Measurements from ENCODE around the gene DUSP12. TPM values are rescaled to one million over a fixed set of nuclear protein-coding genes. Genes with fewer than 3 reads are reported as not detected.

The DUSP12 gene
- total and polyA plus RNA-seq, 9 of the 15 experiments (the other 6 are each of a cell fraction or from before 2014, with no cell fraction given): 10.4 to 81.4 (median 43.6) TPM

DNA sequence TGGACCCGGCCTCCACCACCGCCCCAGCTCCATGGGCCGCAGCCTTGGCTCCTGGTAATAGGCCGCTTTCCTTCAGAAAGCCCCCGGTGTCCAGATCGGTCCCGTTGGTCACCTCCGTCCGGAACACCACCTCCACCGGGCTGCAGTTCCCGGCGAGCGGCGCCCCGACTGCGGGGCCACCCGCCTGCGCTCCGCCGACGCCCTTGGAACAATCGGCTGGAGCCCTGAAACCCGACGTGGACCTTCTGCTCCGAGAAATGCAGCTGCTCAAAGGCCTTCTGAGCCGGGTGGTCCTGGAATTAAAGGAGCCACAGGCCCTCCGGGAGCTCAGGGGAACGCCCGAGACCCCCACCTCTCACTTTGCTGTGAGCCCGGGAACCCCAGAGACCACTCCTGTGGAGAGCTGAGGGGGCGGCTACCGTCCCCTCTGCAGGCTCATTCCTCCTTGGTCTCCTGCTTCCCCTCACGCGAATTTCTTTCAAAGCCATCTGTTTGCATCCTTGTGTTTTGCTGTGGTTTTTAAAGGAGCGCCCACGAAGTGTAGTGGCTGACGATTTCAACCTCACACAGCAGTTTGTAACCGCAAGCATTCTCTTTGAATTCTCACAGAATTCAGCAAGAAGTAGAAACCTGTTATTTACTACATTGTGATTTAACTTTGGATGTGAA is 22.2 kb upstream of the DUSP12 start (continued):
- TF ChIP-seq CREBBP (IDR thresholded peaks at IDR 0.05; ENCODE audit: low read depth, low read length) (no peak), BRD9 (IDR thresholded peaks at IDR 0.05; ENCODE audit: low read depth, partially characterized antibody) (peak; percentile 37), TAL1 (IDR thresholded peaks at IDR 0.05) (no peak), NCOA1 (IDR thresholded peaks at IDR 0.05; ENCODE audit: low read depth) (no peak), KAT7 (CRISPR knock-in tag; IDR thresholded peaks at IDR 0.05; ENCODE audit: borderline replicate concordance) (peak; percentile 2; the same call in 1 of the 2 replicates), POLR2AphosphoS5 (IDR thresholded peaks at IDR 0.05; ENCODE audit: control insufficient read depth, insufficient read depth, low read depth, low read length) (no peak), ZNF282 (CRISPR knock-in tag; IDR thresholded peaks at IDR 0.05) (no peak), SMARCC2 (IDR thresholded peaks at IDR 0.05; ENCODE audit: low read depth) (peak; percentile 53; the same call in 1 of the 2 replicates), ATF1 (CRISPR knock-in tag; IDR thresholded peaks at IDR 0.05) (no peak), ATF1 (tag; IDR thresholded peaks at IDR 0.05) (no peak), STAT5B (CRISPR knock-in tag; IDR thresholded peaks at IDR 0.05) (no peak), HDAC1 (IDR thresholded peaks at IDR 0.05) (no peak; a peak in 1 of 4 replicates), SP2 (IDR thresholded peaks at IDR 0.05; ENCODE audit: extremely low read depth, low read depth, low read length, poor library complexity, severe bottlenecking) (no peak), ZNF830 (CRISPR knock-in tag; IDR thresholded peaks at IDR 0.05) (0 out of 2 replicates have a peak, but pooled peaks have one; percentile 56), HDAC2 (IDR thresholded peaks at IDR 0.05) (0 out of 2 replicates have a peak, but pooled peaks have one; percentile 12), FOSL1 (tag; conservative IDR thresholded peaks at IDR 0.05) (peak; percentile 31; the same call in 1 of the 2 replicates), CHD1 (IDR thresholded peaks at IDR 0.05; ENCODE audit: low read length) (peak; percentile 91), DPF2 (IDR thresholded peaks at IDR 0.05) (no peak), STAT5A (IDR thresholded peaks at IDR 0.05; ENCODE audit: borderline replicate concordance, low read length) (no peak)
- TF ChIP-seq, protein P1, sequence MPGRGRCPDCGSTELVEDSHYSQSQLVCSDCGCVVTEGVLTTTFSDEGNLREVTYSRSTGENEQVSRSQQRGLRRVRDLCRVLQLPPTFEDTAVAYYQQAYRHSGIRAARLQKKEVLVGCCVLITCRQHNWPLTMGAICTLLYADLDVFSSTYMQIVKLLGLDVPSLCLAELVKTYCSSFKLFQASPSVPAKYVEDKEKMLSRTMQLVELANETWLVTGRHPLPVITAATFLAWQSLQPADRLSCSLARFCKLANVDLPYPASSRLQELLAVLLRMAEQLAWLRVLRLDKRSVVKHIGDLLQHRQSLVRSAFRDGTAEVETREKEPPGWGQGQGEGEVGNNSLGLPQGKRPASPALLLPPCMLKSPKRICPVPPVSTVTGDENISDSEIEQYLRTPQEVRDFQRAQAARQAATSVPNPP (IDR thresholded peaks at IDR 0.05; ENCODE audit: borderline replicate concordance, insufficient read depth, insufficient read length): no peak
- TF ChIP-seq, protein P2, sequence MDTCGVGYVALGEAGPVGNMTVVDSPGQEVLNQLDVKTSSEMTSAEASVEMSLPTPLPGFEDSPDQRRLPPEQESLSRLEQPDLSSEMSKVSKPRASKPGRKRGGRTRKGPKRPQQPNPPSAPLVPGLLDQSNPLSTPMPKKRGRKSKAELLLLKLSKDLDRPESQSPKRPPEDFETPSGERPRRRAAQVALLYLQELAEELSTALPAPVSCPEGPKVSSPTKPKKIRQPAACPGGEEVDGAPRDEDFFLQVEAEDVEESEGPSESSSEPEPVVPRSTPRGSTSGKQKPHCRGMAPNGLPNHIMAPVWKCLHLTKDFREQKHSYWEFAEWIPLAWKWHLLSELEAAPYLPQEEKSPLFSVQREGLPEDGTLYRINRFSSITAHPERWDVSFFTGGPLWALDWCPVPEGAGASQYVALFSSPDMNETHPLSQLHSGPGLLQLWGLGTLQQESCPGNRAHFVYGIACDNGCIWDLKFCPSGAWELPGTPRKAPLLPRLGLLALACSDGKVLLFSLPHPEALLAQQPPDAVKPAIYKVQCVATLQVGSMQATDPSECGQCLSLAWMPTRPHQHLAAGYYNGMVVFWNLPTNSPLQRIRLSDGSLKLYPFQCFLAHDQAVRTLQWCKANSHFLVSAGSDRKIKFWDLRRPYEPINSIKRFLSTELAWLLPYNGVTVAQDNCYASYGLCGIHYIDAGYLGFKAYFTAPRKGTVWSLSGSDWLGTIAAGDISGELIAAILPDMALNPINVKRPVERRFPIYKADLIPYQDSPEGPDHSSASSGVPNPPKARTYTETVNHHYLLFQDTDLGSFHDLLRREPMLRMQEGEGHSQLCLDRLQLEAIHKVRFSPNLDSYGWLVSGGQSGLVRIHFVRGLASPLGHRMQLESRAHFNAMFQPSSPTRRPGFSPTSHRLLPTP (IDR thresholded peaks at IDR 0.05; ENCODE audit: borderline replicate concordance, extremely low read depth, insufficient read length): no peak
- TF ChIP-seq, protein P3, sequence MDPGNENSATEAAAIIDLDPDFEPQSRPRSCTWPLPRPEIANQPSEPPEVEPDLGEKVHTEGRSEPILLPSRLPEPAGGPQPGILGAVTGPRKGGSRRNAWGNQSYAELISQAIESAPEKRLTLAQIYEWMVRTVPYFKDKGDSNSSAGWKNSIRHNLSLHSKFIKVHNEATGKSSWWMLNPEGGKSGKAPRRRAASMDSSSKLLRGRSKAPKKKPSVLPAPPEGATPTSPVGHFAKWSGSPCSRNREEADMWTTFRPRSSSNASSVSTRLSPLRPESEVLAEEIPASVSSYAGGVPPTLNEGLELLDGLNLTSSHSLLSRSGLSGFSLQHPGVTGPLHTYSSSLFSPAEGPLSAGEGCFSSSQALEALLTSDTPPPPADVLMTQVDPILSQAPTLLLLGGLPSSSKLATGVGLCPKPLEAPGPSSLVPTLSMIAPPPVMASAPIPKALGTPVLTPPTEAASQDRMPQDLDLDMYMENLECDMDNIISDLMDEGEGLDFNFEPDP (CRISPR knock-in tag; IDR thresholded peaks at IDR 0.05): no peak
- TF ChIP-seq, protein P4, sequence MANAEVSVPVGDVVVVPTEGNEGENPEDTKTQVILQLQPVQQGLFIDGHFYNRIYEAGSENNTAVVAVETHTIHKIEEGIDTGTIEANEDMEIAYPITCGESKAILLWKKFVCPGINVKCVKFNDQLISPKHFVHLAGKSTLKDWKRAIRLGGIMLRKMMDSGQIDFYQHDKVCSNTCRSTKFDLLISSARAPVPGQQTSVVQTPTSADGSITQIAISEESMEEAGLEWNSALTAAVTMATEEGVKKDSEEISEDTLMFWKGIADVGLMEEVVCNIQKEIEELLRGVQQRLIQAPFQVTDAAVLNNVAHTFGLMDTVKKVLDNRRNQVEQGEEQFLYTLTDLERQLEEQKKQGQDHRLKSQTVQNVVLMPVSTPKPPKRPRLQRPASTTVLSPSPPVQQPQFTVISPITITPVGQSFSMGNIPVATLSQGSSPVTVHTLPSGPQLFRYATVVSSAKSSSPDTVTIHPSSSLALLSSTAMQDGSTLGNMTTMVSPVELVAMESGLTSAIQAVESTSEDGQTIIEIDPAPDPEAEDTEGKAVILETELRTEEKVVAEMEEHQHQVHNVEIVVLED (CRISPR knock-in tag; IDR thresholded peaks at IDR 0.05): no peak
